Uterus (tissue), 2 donors: ENCODE data around the gene CLMP.

Experiments
- POLR2A ChIP-seq, 2 donors: fragments of 450-650 bp; IDR thresholded peaks; one replicate each; pipeline ENCODE4 v1.6.1; 2016; ENCODE audit warnings: antibody characterized with exemption in 2 of 2, mild to moderate bottlenecking in 1 of 2, moderate library complexity in 1 of 2
- TF ChIP-seq, protein P1 (sequence below), 4 experiments: fragments of 200-600 bp in 2 of 4; fragments of 450-650 bp in 2 of 4; sonication (generic) in 2 of 4; IDR thresholded peaks; one replicate each; pipeline ENCODE4 v1.5.1; 2016 to 2019; ENCODE audit warnings: antibody characterized with exemption in 4 of 4, mild to moderate bottlenecking in 2 of 4, moderate library complexity in 1 of 4

DNA sequence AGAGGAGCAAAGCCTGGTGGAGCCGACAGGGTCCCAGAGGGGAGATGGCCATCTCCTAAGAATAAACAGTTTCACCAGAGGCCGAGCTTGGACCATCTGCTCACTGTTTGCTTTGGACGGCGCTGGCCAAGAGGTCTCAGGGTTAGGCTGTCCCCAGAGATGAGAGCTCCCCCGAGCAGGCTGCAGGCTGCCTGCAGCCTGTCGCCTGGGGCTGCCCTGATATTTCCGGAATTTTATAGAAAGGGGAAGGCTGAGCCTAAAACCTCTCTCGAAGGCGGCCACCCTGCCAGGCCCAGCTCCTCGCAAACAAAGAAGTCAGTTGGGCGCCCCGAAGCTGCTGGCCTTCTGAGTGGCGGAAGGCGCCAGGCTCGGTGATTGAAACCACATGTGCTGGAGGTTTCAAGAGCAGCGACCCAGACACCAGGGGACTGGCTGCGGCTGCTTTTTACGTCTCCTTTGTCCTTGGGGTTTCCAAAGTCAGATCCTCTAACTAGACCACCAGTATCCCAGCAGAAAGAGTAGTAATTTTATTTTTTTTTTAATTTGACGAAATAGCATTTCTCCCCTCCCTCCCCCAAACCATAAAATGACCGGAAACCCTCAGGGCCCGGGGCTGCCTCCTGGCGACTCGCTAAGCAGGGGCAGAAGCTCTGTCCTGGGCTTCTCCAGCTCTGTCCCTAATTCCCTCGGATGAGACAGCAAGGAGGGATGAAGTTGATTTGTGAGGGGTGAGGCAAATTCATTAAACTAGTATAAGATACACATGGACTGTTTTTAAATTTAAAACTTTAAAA is 57.4 kb downstream of the CLMP start:
- TF ChIP-seq, protein P1, sequence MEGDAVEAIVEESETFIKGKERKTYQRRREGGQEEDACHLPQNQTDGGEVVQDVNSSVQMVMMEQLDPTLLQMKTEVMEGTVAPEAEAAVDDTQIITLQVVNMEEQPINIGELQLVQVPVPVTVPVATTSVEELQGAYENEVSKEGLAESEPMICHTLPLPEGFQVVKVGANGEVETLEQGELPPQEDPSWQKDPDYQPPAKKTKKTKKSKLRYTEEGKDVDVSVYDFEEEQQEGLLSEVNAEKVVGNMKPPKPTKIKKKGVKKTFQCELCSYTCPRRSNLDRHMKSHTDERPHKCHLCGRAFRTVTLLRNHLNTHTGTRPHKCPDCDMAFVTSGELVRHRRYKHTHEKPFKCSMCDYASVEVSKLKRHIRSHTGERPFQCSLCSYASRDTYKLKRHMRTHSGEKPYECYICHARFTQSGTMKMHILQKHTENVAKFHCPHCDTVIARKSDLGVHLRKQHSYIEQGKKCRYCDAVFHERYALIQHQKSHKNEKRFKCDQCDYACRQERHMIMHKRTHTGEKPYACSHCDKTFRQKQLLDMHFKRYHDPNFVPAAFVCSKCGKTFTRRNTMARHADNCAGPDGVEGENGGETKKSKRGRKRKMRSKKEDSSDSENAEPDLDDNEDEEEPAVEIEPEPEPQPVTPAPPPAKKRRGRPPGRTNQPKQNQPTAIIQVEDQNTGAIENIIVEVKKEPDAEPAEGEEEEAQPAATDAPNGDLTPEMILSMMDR (IDR thresholded peaks at IDR 0.05): peak in 1 of 4 experiments; percentile 18
- TF ChIP-seq POLR2A (IDR thresholded peaks at IDR 0.05): no peak
